K562 treated with DMSO at 1 percent for 48 hours (cell line): ENCODE results near the gene CEP162. TPM values are rescaled to one million over a fixed set of nuclear protein-coding genes. Genes with fewer than 3 reads are reported as not detected.

Source experiments
- total RNA-seq: library from RNA; unstranded; fragments of 300-600 nt; gene quantifications from 2 replicates; pipeline ENCODE4 v1.2.3, GENCODE V29; 2022; ENCODE audit warnings: low replicate concordance; ENCODE audit errors: extremely low read depth

CEP162 gene
- not detected in 2 replicates for total RNA-seq

DNA sequence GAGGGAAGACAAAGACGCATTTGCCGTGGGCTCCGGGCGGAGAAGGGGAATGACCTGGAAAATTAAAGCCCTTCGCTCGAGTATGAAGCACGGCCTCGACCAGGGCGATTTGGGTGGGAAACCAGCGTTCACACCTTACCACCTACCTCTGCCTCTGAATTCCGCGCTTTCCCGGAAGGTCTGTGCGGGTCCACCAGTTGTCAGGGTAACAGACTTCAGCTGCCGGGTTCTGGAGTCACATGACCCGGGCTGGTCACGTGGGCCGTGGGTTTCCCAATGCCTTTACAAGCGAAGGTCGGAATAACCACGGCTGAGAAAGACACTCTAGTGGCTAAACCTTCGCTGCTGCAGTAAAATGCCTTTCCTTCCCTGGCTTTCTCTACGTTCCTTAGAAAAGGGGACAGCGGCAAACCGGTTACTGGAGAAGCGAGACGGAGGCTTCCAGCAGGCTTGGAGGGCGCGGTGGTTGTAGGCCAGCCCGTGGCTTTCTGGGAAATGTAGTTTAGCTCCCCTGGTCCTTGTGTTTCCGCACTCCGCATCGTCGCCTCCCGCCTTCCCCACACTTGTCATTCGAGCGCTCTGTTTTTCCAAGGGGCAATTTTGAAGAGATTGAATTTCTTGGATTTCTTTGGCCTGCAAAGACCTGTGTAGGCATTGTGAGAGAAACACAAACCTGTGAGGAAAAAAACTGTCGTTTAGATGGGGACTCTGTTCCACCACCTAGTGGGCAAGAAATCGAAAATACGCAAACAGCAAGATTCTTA, at the start of gene CEP162:
TSS of gene CEP162 (minus strand) at position 210 of the 764 bp plus-strand sequence. CDS start 1,250 bp downstream, outside the sequence.

Other genes with a start within 250 kb of the CEP162 start
- not detected in 2 replicates for gene MRAP2, start 193.9 kb downstream of the CEP162 start, total RNA-seq